NT2/D1 (cell line): ENCODE data around the gene CFLAR.
"Not testable (repeated sequence)": the region's sequence is repeated elsewhere in the genome, so short reads cannot be mapped to it uniquely, and the experiment has no call there.

ENCODE experiments used
- SUZ12 ChIP-seq: IDR thresholded peaks from 2 replicates; pipeline ENCODE4 v1.6.1; 2011; ENCODE audit not compliant: insufficient read length, insufficient read depth; ENCODE audit errors: extremely low read depth
- YY1 ChIP-seq: IDR thresholded peaks from 2 replicates; pipeline ENCODE4 v1.6.1; 2011; ENCODE audit not compliant: insufficient read length, insufficient read depth
- ZNF274 ChIP-seq: IDR thresholded peaks from 2 replicates; pipeline ENCODE4 v1.6.1; 2011; ENCODE audit warnings: mild to moderate bottlenecking, low read depth, low read length

GRCh38 chr2:201168496-201168895 lies 52.5 kb downstream of the CFLAR start:
- TF ChIP-seq YY1, ZNF274, SUZ12: not testable (repeated sequence)
